Activated naive CD8-positive, alpha-beta T cell treated with anti-CD3 and anti-CD28 coated beads, Interleukin-2, amount 10 ng/mL, durations not matched to agents 7 days and 5 days (primary cell): ENCODE results near the gene SLC8A1. TPM values are rescaled to one million over a fixed set of nuclear protein-coding genes. Genes with fewer than 3 reads are reported as not detected.

ENCODE experiments used
- ATAC-seq: fragments of 150-1000 bp; cut with Tn5 transposase; one replicate; pipeline ENCODE4 v1.10.0; 2021; ENCODE audit warnings: low read depth, moderate library complexity
- POLR2A ChIA-PET: fragments of 350-600 bp; sonication (Branson Sonifier 250); formaldehyde crosslinking; loops from one replicate; lab custom pipeline; 2021; ENCODE audit warnings: antibody characterized with exemption; lab: Charles Lee
- DNase-seq: peaks from one replicate; pipeline ENCODE4 v3.0.0; 2021
- H3K27ac Mint-ChIP-seq: one replicate; pipeline ENCODE4 v1.8.0; 2022; ENCODE audit warnings: mild to moderate bottlenecking, mixed read lengths
- H3K27me3 Mint-ChIP-seq: one replicate; pipeline ENCODE4 v1.8.0; 2022; ENCODE audit warnings: mild to moderate bottlenecking, moderate library complexity, mixed read lengths
- H3K36me3 Mint-ChIP-seq: one replicate; pipeline ENCODE4 v1.8.0; 2021; ENCODE audit warnings: mild to moderate bottlenecking, mixed read lengths
- H3K4me1 Mint-ChIP-seq: one replicate; pipeline ENCODE4 v1.8.0; 2021; ENCODE audit warnings: mixed read lengths
- H3K4me3 Mint-ChIP-seq: one replicate; pipeline ENCODE4 v1.8.0; 2022; ENCODE audit warnings: mild to moderate bottlenecking, moderate library complexity, mixed read lengths
- H3K9me3 Mint-ChIP-seq: one replicate; pipeline ENCODE4 v1.8.0; 2021; ENCODE audit warnings: mixed read lengths
- total RNA-seq, 2 experiments: library from RNA; stranded (reverse); gene quantifications; one replicate each; pipeline ENCODE4 v1.2.3, GENCODE V29; 2021

Gene SLC8A1
- total RNA-seq, 2 experiments from 2014 or later: 0.68 to 0.75 TPM

DNA sequence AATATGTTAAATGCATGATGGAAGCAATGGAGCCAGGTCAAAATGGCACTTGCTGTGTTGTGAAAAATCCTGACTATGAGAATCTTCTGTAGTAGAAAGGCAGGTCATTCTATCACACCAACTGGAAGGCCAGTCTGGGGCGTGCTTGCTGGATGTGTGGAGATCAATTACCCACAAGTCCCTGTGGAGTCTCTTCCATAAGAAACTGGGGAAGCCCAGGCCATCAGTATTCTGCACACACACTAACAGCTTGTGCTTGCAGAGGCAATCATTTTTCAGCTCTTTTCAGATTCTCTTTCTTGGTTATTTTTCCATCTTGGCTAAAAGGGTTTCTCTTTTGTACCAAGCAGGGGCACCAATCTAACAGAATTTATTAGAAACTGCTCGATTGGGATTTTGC is 190.8 kb downstream of the SLC8A1 start:
- Mint-ChIP-seq H3K4me3 (no peak overlapping the region), H3K27ac (no peak overlapping the region), H3K9me3 (no peaks in the 10 kb centered on the region), H3K36me3 (no peaks in the 10 kb centered on the region), H3K4me1 (no peaks in the 10 kb centered on the region), H3K27me3 (no peaks in the 10 kb centered on the region)
- DNase-seq: no peak
- ATAC-seq: no peak
- POLR2A ChIA-PET: no interaction called here

DNA sequence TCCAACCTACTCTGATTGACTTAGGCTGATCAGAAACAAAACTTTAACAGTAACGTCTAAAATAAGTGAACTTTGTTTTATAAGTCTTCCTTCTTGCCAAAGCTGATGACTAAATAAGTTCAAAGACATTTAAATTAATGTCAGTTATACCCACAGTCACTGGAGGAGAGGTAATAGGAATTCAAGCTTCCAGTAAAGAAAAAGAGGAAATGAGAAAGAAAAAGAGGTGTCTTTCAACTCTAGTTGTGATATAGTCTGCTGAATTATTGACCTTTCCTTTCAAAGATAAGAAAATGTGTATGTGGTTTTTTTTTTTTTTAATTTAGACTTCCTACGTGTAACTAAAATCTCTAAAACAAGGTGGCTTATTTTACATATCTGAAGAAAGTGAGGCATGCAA is 191.5 kb downstream of the SLC8A1 start:
- Mint-ChIP-seq H3K27me3 (no peaks in the 10 kb centered on the region), H3K4me1 (no peaks in the 10 kb centered on the region), H3K4me3 (no peak overlapping the region), H3K9me3 (no peaks in the 10 kb centered on the region), H3K36me3 (no peaks in the 10 kb centered on the region), H3K27ac (no peak overlapping the region)
- ATAC-seq: no peak
- DNase-seq: no peak
- POLR2A ChIA-PET: no interaction called here

DNA sequence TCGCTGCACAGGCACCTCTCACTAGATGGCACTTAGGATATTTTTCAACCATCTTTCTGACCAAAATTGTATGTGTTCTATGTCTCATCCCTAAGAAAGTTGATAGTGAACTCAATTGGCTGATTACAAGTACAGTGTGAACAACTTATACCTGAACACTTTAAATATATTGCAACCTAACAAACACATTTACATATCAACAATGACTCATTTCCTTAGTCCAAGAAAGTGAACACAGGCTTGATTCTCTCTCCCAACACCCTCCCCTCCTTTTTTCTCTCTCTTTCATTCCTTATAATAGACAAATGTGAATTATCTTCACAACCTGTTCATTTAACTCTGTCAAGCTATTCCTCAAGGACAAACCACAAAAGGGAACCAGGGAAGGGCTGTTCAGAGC is 192.0 kb downstream of the SLC8A1 start:
- no peak overlapping the region for H3K27ac Mint-ChIP-seq
- no peaks in the 10 kb centered on the region for H3K9me3 Mint-ChIP-seq
- ATAC-seq (no peak), DNase-seq (no peak)
- no peak overlapping the region for H3K4me3 Mint-ChIP-seq
- no peaks in the 10 kb centered on the region for H3K4me1 Mint-ChIP-seq
- H3K27me3 Mint-ChIP-seq: no peaks in the 10 kb centered on the region
- H3K36me3 Mint-ChIP-seq: no peaks in the 10 kb centered on the region
- POLR2A ChIA-PET: no interaction called here

DNA sequence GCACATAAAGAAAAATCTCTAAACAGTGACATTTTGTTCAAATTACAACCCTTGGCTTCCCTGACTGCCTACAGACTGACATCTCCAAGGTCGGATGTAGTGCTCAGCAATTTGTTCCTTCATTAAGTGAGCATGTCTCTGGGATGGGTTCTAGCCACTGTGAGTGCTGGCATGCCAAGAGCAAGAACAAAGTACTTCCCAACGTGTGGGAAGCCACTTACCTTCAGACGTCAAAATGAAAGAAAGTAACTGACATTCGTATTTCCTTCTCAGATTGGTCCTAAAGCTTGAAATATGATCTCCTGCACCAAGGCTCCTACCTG is 193.8 kb downstream of the SLC8A1 start:
- ATAC-seq (no peak), DNase-seq (no peak)
- Mint-ChIP-seq H3K27me3 (no peaks in the 10 kb centered on the region), H3K36me3 (no peaks in the 10 kb centered on the region), H3K4me1 (no peaks in the 10 kb centered on the region), H3K27ac (no peak overlapping the region), H3K9me3 (no peaks in the 10 kb centered on the region), H3K4me3 (no peak overlapping the region)
- POLR2A ChIA-PET: no interaction called here

DNA sequence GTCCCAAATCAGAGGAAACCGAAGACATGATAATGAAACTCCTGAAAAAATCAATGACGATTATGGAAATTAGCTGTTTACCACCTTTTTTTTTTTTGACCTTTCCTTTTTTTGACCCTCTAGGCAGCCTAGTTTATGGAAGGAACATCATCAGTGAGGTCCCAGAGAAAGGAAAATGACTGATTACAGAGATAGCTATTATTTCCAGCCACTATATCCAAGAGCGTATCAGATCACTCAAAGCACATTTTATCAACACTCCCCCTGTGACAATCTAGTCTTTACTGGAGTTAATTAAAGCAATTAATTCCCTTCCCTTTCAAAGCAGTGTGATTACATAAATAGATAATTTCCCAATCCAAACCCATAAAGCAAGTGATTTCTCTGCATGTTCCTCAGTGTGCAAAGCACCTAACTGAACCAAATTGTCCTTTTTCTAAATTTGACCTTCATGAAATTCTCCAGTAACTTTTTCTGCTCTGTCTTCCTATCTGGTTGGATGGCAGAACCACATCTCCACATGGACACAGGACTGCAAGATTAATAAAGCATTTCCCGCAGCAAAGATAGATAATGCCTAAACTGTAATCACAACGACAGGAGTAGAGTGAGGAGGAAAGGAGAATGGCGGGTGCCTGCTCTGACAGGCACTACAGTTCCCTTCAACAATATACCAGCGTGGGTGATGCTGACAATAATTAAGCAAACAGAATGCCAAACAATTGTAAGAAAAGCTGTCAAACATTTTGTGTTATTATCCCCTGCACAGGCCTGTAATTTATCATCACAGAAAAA is 194.4 kb downstream of the SLC8A1 start:
- Mint-ChIP-seq H3K27me3 (no peaks in the 10 kb centered on the region), H3K36me3 (no peaks in the 10 kb centered on the region), H3K9me3 (no peaks in the 10 kb centered on the region), H3K4me1 (no peaks in the 10 kb centered on the region), H3K27ac (no peak overlapping the region), H3K4me3 (no peak overlapping the region)
- ATAC-seq (no peak), DNase-seq (no peak)
- POLR2A ChIA-PET: no interaction called here

GRCh38 chr2:40256649-40257048 is 195.2 kb downstream of the SLC8A1 start:
- Mint-ChIP-seq H3K9me3 (no peaks in the 10 kb centered on the region), H3K4me3 (no peak overlapping the region), H3K36me3 (no peaks in the 10 kb centered on the region), H3K27ac (no peak overlapping the region), H3K4me1 (no peaks in the 10 kb centered on the region), H3K27me3 (no peaks in the 10 kb centered on the region)
- ATAC-seq: no peak
- POLR2A ChIA-PET: no interaction called here
- DNase-seq: no peak

DNA sequence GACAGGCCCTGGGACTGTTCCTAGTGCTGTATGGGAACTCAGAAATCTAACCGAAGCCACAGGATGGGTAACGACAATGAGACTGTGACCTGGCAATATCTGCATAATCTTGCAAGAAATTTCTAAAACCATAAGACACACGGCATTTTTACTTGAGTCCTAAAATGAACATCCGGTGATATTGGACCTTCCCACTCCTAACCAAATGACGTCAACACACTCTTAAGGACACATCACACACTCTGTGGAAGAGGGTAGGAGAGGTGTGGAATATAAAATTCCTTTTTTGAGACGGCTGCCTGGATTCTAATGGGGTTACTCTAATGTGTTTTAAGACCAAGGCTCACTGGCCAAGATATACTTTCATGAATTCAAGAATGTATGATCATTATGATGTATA is 195.9 kb downstream of the SLC8A1 start:
- no peak overlapping the region for H3K4me3 Mint-ChIP-seq
- DNase-seq: no peak
- POLR2A ChIA-PET: no interaction called here
- H3K9me3 Mint-ChIP-seq: no peaks in the 10 kb centered on the region
- no peaks in the 10 kb centered on the region for H3K36me3 Mint-ChIP-seq
- no peaks in the 10 kb centered on the region for H3K4me1 Mint-ChIP-seq
- no peaks in the 10 kb centered on the region for H3K27me3 Mint-ChIP-seq
- ATAC-seq: no peak
- H3K27ac Mint-ChIP-seq: no peak overlapping the region

- no peaks in the 10 kb centered on the region for H3K27me3 Mint-ChIP-seq
- no peak overlapping the region for H3K4me3 Mint-ChIP-seq
Observed at GRCh38 chr2:40255103-40255502, 196.8 kb downstream of the SLC8A1 start.

DNA sequence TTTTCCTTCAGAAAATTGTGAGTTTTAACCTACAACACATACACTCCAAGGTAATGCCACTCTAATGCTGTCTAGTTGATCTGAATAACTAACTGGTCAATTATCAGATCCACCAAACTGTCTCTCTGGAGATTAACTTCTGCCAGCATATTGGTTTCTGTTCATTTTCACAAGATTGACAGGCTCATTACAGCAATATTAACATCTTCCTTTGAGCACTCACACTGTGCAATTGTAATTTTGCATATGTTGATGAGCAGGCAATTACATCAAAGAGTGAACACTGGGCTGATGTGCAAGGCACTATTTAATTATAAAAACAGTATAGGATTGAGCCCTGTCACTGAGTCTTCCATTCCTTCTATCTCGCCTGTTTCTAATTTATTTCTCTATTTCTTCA is 197.3 kb downstream of the SLC8A1 start:
- H3K36me3 Mint-ChIP-seq: no peaks in the 10 kb centered on the region
- no peak for ATAC-seq

More at GRCh38 chr2:40255103-40255502, 196.8 kb downstream of the SLC8A1 start:
- ATAC-seq: no peak
- Mint-ChIP-seq H3K27ac (no peak overlapping the region), H3K36me3 (no peaks in the 10 kb centered on the region), H3K4me1 (no peaks in the 10 kb centered on the region), H3K9me3 (no peaks in the 10 kb centered on the region)
- POLR2A ChIA-PET: no interaction called here
- no peak for DNase-seq

DNA sequence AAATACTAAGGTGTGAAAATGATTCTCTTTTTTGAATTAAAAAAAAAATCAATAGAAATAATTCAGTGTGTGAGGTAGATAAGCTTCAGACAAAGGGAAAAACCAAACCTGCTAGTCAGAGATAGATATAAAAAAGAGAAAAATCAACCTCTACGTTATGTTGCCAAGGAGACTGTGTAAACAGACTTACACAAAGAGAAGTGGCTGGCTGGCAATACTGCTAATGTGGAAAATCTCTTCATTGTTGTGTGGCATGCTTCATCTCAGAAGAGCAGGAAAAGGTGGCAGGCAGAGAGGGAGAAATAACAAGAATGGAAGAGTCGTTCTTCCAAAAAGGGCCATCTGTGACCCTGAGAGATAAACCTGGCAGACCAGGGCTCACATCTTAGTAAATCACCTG is 200.8 kb downstream of the SLC8A1 start:
- POLR2A ChIA-PET: no interaction called here
- Mint-ChIP-seq H3K27ac (no peak overlapping the region), H3K4me1 (no peaks in the 10 kb centered on the region), H3K9me3 (no peaks in the 10 kb centered on the region), H3K4me3 (no peak overlapping the region), H3K36me3 (no peaks in the 10 kb centered on the region), H3K27me3 (no peaks in the 10 kb centered on the region)
- ATAC-seq: no peak
- DNase-seq: no peak

More for the DNA sequence above, 197.3 kb downstream of the SLC8A1 start:
- H3K4me1 Mint-ChIP-seq: no peaks in the 10 kb centered on the region
- no peaks in the 10 kb centered on the region for H3K9me3 Mint-ChIP-seq
- DNase-seq: no peak
- H3K27ac Mint-ChIP-seq: no peak overlapping the region
- no peak overlapping the region for H3K4me3 Mint-ChIP-seq
- no peaks in the 10 kb centered on the region for H3K27me3 Mint-ChIP-seq
- POLR2A ChIA-PET: no interaction called here

- POLR2A ChIA-PET: no interaction called here
- H3K9me3 Mint-ChIP-seq: no peaks in the 10 kb centered on the region
- H3K4me1 Mint-ChIP-seq: no peaks in the 10 kb centered on the region
- no peak overlapping the region for H3K4me3 Mint-ChIP-seq
- DNase-seq (no peak), ATAC-seq (no peak)
- H3K27ac Mint-ChIP-seq: no peak overlapping the region
- H3K36me3 Mint-ChIP-seq: no peaks in the 10 kb centered on the region
- no peaks in the 10 kb centered on the region for H3K27me3 Mint-ChIP-seq
Observed at GRCh38 chr2:40249577-40249976, 202.3 kb downstream of the SLC8A1 start.

GRCh38 chr2:40248294-40248693 is 203.6 kb downstream of the SLC8A1 start:
- DNase-seq (no peak), ATAC-seq (no peak)
- POLR2A ChIA-PET: no interaction called here
- no peaks in the 10 kb centered on the region for H3K4me1 Mint-ChIP-seq
- H3K27me3 Mint-ChIP-seq: no peaks in the 10 kb centered on the region
- H3K4me3 Mint-ChIP-seq: no peak overlapping the region
- no peaks in the 10 kb centered on the region for H3K36me3 Mint-ChIP-seq
- no peak overlapping the region for H3K27ac Mint-ChIP-seq
- no peaks in the 10 kb centered on the region for H3K9me3 Mint-ChIP-seq

DNA sequence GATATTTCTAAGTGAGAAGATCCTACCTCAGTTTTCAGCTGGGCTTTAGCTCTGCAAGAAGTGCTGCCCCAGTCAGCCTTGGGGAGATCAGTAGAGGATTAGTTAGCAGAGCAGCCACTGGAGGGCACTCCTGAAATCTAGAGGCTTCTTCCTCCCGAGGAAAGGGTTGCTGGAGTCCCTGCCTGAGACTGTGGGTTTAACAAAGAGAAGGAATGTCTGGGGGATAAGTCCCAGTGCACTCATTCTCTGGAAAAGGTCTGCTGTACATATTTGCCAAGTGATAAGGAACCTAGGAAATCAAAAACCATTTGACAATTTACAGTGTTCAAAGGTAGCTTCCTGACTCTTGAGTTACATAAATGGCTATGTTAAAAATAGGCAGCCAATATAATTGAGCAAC is 207.2 kb downstream of the SLC8A1 start:
- Mint-ChIP-seq H3K27ac (no peak overlapping the region), H3K4me3 (no peak overlapping the region), H3K27me3 (peaks cover 3% of the 10 kb centered on the region), H3K36me3 (no peaks in the 10 kb centered on the region), H3K9me3 (no peaks in the 10 kb centered on the region), H3K4me1 (no peaks in the 10 kb centered on the region)
- POLR2A ChIA-PET: no interaction called here
- ATAC-seq: no peak
- DNase-seq: no peak

DNA sequence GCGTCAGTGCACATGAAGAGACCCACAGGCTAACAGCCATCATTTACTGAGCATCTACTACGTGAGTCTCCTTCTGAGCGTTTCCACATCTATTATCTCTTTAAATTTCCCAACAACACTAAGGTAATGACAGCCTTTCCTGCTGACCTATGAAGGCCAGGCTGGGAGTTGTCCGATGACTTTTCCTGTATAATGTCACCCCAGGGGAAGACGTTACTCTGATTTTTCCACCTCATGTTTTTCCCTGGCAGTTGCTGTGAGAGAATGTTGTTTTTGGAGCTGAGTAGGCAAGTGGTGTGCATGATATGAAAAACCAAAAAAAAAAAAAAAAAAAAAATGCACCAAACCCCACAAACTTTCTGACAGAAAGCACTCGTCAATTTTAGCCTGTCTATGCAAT is 207.6 kb downstream of the SLC8A1 start:
- Mint-ChIP-seq H3K27ac (no peak overlapping the region), H3K27me3 (peaks cover 3% of the 10 kb centered on the region), H3K36me3 (no peaks in the 10 kb centered on the region), H3K4me3 (no peak overlapping the region), H3K4me1 (no peaks in the 10 kb centered on the region), H3K9me3 (no peaks in the 10 kb centered on the region)
- DNase-seq: no peak
- no peak for ATAC-seq
- POLR2A ChIA-PET: no interaction called here
